Fibroblast of lung (primary cell): Measurements from ENCODE around the gene RNASE8. TPM values are rescaled to one million over a fixed set of nuclear protein-coding genes. Genes with fewer than 3 reads are reported as not detected.

Experiments used
- DNase-seq, 2 donors: peaks; one replicate each; pipeline versions ENCODE4 v3.0.0 to v3.0.0-alpha.2; 2010; ENCODE audit warnings: low read depth in 2 of 2
- H2AFZ ChIP-seq: 2 replicates; pipeline ENCODE4 v1.5.1; 2012; ENCODE audit warnings: low read length, control low read depth, inconsistent platforms
- H3K27ac ChIP-seq: 2 replicates; pipeline ENCODE4 v1.5.1; 2011; ENCODE audit warnings: low read length, control low read depth; ENCODE audit not compliant: insufficient read depth
- H3K27me3 ChIP-seq: 2 replicates; pipeline ENCODE4 v1.5.1; 2011; ENCODE audit warnings: mild to moderate bottlenecking, low read length; ENCODE audit not compliant: control insufficient read depth, insufficient read depth
- H3K36me3 ChIP-seq: 2 replicates; pipeline ENCODE4 v1.5.1; 2011; ENCODE audit warnings: low read length; ENCODE audit not compliant: control insufficient read depth, insufficient read depth
- H3K4me1 ChIP-seq: 2 replicates; pipeline ENCODE4 v1.5.1; 2011; ENCODE audit warnings: low read length; ENCODE audit not compliant: control insufficient read depth, insufficient read depth; ENCODE audit errors: extremely low read depth
- H3K4me2 ChIP-seq: 2 replicates; pipeline ENCODE4 v1.5.1; 2011; ENCODE audit warnings: low read length, control low read depth; ENCODE audit not compliant: insufficient read depth; ENCODE audit errors: extremely low read depth
- H3K4me3 ChIP-seq, 4 experiments: fragments of 200-600 bp in 1 of 4; sonication (generic) in 1 of 4; replicated peaks in 1 of 4; 2 replicates each; pipeline ENCODE4 v1.5.1; 2011 to 2016; ENCODE audit warnings: low read length in 4 of 4, low read depth in 3 of 4, mild to moderate bottlenecking in 3 of 4, control low read depth in 2 of 4, inconsistent platforms in 1 of 4, mixed read lengths in 1 of 4; ENCODE audit not compliant: insufficient read depth in 1 of 4; ENCODE audit errors: control extremely low read depth in 1 of 4
- H3K79me2 ChIP-seq: 2 replicates; pipeline ENCODE4 v1.5.1; 2012; ENCODE audit warnings: mild to moderate bottlenecking, low read length, inconsistent platforms; ENCODE audit not compliant: control insufficient read depth, insufficient read depth
- H3K9ac ChIP-seq: 2 replicates; pipeline ENCODE4 v1.5.1; 2011; ENCODE audit warnings: mild to moderate bottlenecking, low read length, control low read depth; ENCODE audit not compliant: insufficient read depth
- H3K9me3 ChIP-seq: 2 replicates; pipeline ENCODE4 v1.5.1; 2012; ENCODE audit warnings: low read depth, low read length; ENCODE audit not compliant: control insufficient read depth, insufficient read depth
- H4K20me1 ChIP-seq: 2 replicates; pipeline ENCODE4 v1.5.1; 2011; ENCODE audit warnings: low read length; ENCODE audit not compliant: control insufficient read depth, insufficient read depth; ENCODE audit errors: extremely low read depth
- CTCF ChIP-seq, 2 donors: IDR thresholded peaks in 1 of 2; conservative IDR thresholded peaks in 1 of 2; 1 replicate in 1 of 2; 2 replicates in 1 of 2; pipeline ENCODE4 v1.5.1; 2011 to 2012; ENCODE audit warnings: low read length in 2 of 2, control low read depth in 1 of 2, inconsistent platforms in 1 of 2, low read depth in 1 of 2, mild to moderate bottlenecking in 1 of 2
- EZH2 ChIP-seq: IDR thresholded peaks from 2 replicates; pipeline ENCODE4 v1.5.1; 2012; ENCODE audit warnings: low read length, control low read depth, mild to moderate bottlenecking; ENCODE audit errors: missing control alignments
- polyA plus RNA-seq, 2 donors: library from polyadenylated mRNA; depleted of rRNA in 1 of 2; stranded (reverse) in 1 of 2; unstranded in 1 of 2; fragments of >200 nt; gene quantifications; 2 replicates each; pipeline ENCODE4 v1.2.1, GENCODE V29; 2011 to 2012; ENCODE audit warnings: missing spikeins in 1 of 2
- total RNA-seq: library from RNA; depleted of rRNA; stranded (reverse); fragments of >200 nt; gene quantifications from 2 replicates; pipeline ENCODE4 v1.2.1, GENCODE V29; 2014

RNASE8 gene
- total and polyA plus RNA-seq, 2 donors (not counting 1 experiment from before 2014, with no cell fraction given): not detected

GRCh38 chr14:21083565-21084325, 26.1 kb downstream of the RNASE8 start:
- Histone ChIP-seq H3K27me3 (no peaks in the 10 kb centered on the region), H2AFZ (no peak overlapping the region), H3K9ac (no peak overlapping the region), H3K27ac (no peak overlapping the region), H3K79me2 (no peaks in the 10 kb centered on the region), H3K4me2 (no peak overlapping the region), H4K20me1 (no peaks in the 10 kb centered on the region), H3K4me3 (no peak overlapping the region), H3K9me3 (no peaks in the 10 kb centered on the region), H3K4me1 (peaks cover 9% of the 10 kb centered on the region), H3K36me3 (peaks cover 19% of the 10 kb centered on the region)
- no peak for TF ChIP-seq EZH2
- no peak for DNase-seq

GRCh38 chr14:21084396-21084795, 26.8 kb downstream of the RNASE8 start:
- TF ChIP-seq CTCF (conservative IDR thresholded peaks at IDR 0.05 in 1 of 2, IDR thresholded peaks at IDR 0.05 in 1 of 2; ENCODE audit: low read depth in 1 of 2, low read length in 2 of 2) (no peak), EZH2 (no peak)
- no peaks in the 10 kb centered on the region for H3K27me3 ChIP-seq
- no peak overlapping the region for H3K9ac ChIP-seq
- no peaks in the 10 kb centered on the region for H3K79me2 ChIP-seq
- no peak overlapping the region for H3K4me2 ChIP-seq
- H4K20me1 ChIP-seq: no peaks in the 10 kb centered on the region
- H3K9me3 ChIP-seq: no peaks in the 10 kb centered on the region
- peaks cover 11% of the 10 kb centered on the region for H3K4me1 ChIP-seq
- no peak overlapping the region for H3K27ac ChIP-seq
- no peak overlapping the region for H3K4me3 ChIP-seq
- no peak overlapping the region for H2AFZ ChIP-seq
- DNase-seq: no peak
- H3K36me3 ChIP-seq: peaks cover 21% of the 10 kb centered on the region

DNA sequence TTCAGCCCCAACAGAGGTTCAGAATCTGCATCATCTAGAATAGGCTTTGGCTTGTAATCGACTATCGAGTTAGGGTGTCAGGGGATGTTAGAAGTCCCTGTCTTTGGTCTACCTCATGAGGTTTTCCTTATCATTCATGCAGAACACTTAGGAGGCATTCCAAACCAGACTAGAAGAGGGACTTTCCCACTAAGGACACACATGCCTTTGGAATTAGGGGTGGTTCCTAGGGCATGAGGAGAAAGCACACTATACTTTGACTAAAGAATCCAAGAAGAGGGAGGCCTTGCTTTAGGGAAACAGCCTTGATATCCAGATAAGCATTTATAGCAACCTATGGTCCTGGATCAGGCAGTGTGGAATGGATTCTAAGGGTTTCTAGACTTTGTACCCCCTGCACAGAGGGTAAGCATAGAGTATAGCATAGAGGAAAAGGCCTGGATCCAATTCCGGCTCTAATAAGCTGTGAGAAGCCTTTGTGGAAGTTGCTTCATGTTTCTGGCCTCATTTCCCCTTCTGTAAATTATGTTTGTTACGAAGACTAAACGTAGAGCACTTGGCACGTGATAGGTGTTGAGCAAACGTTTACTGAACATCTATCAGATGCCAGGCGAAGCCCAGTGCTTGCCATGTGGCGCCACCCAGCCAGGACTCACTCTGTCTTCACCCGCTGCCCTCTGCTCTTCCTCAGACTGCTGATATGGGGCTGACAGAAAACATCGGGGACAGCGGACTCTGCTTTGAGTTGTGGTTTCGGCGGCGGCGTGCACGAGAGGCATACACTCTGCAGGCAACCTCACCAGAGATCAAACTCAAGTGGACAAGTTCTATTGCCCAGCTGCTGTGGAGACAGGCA, 27.6 kb downstream of the RNASE8 start:
- Histone ChIP-seq H3K27ac (peak overlapping the region; percentile 48), H2AFZ (no peak overlapping the region), H3K9ac (no peak overlapping the region), H3K36me3 (peaks cover 19% of the 10 kb centered on the region), H3K9me3 (no peaks in the 10 kb centered on the region), H3K4me2 (no peak overlapping the region), H3K4me3 (no peak overlapping the region), H3K4me1 (peaks cover 11% of the 10 kb centered on the region), H3K79me2 (no peaks in the 10 kb centered on the region), H4K20me1 (no peaks in the 10 kb centered on the region), H3K27me3 (no peaks in the 10 kb centered on the region)
- TF ChIP-seq CTCF (conservative IDR thresholded peaks at IDR 0.05 in 1 of 2, IDR thresholded peaks at IDR 0.05 in 1 of 2; ENCODE audit: low read depth in 1 of 2, low read length in 2 of 2) (no peak), EZH2 (no peak)
- peak; percentile 34 to 85 for DNase-seq
